Raji (cell line): ENCODE measurements around the gene PRRT3.

Experiments
- POLR2A ChIP-seq: IDR thresholded peaks from 2 replicates; pipeline ENCODE4 v1.6.1; 2011; ENCODE audit warnings: low read depth, low read length, control low read depth; ENCODE audit not compliant: insufficient read depth

PRRT3 gene

GRCh38 chr3:9897408-9898372 is 54.5 kb downstream of the PRRT3 start:
- TF ChIP-seq POLR2A, result no peak
